HepG2 (cell line): Measurements from ENCODE around the gene ZNF32. TPM values are rescaled to one million over a fixed set of nuclear protein-coding genes. Genes with fewer than 3 reads are reported as not detected.
A peak's percentile ranks its signal among the peaks of the same experiment; 100 is the strongest.

Experiments
- ARNT2 ChIP-seq: sonication (generic); formaldehyde crosslinking; IDR thresholded peaks from 2 replicates; pipeline ENCODE4 v1.8.0; 2022; ENCODE audit warnings: mild to moderate bottlenecking, low read depth, missing genetic modification reagents, moderate library complexity
- DR1 ChIP-seq: sonication (generic); formaldehyde crosslinking; IDR thresholded peaks from 2 replicates; pipeline ENCODE4 v1.8.0; 2021; ENCODE audit warnings: mild to moderate bottlenecking, missing genetic modification reagents, inconsistent platforms
- FOXA3 ChIP-seq: IDR thresholded peaks from 2 replicates; pipeline ENCODE4 v1.6.1; 2016; ENCODE audit warnings: missing genetic modification reagents, missing compliant biosample characterization
- JARID2 ChIP-seq: sonication (generic); formaldehyde crosslinking; IDR thresholded peaks from 2 replicates; pipeline ENCODE4 v1.8.1; 2023; ENCODE audit warnings: missing genetic modification reagents, inconsistent platforms; ENCODE audit not compliant: insufficient replicate concordance
- KDM5B ChIP-seq: sonication (generic); formaldehyde crosslinking; IDR thresholded peaks from 2 replicates; pipeline ENCODE4 v1.4.0; 2020; ENCODE audit warnings: missing genetic modification reagents, mild to moderate bottlenecking, borderline replicate concordance
- MXD1 ChIP-seq: sonication (generic); formaldehyde crosslinking; IDR thresholded peaks from 2 replicates; pipeline ENCODE4 v1.4.0; 2020; ENCODE audit warnings: mild to moderate bottlenecking, missing genetic modification reagents
- MYC ChIP-seq: sonication (generic); formaldehyde crosslinking; IDR thresholded peaks from 2 replicates; pipeline ENCODE4 v1.9.0; 2021; ENCODE audit warnings: missing genetic modification reagents, borderline replicate concordance
- NFRKB ChIP-seq: fragments of 450-650 bp; IDR thresholded peaks from 2 replicates; pipeline ENCODE4 v1.6.1; 2017
- PPARG ChIP-seq: conservative IDR thresholded peaks from 2 replicates; pipeline ENCODE4 v1.6.1; 2016; ENCODE audit warnings: missing biosample characterization, missing genetic modification reagents
- RAD21 ChIP-seq: fragments of 450-650 bp; formaldehyde crosslinking; IDR thresholded peaks from 2 replicates; pipeline ENCODE4 v1.5.0; 2020; ENCODE audit warnings: mild to moderate bottlenecking
- TSC22D2 ChIP-seq: sonication (generic); formaldehyde crosslinking; IDR thresholded peaks from 2 replicates; pipeline ENCODE4 v1.5.1; 2020; ENCODE audit warnings: missing genetic modification reagents, mild to moderate bottlenecking, borderline replicate concordance
- YY1 ChIP-seq: IDR thresholded peaks from 2 replicates; pipeline ENCODE4 v1.6.1; 2011; ENCODE audit warnings: low read length, low read depth, moderate library complexity, mild to moderate bottlenecking; ENCODE audit not compliant: insufficient read depth, insufficient replicate concordance
- ZNF224 ChIP-seq: sonication (generic); formaldehyde crosslinking; IDR thresholded peaks from 2 replicates; pipeline ENCODE4 v1.5.0; 2020; ENCODE audit warnings: mild to moderate bottlenecking, missing genetic modification reagents
- ZNF577 ChIP-seq: sonication (generic); formaldehyde crosslinking; IDR thresholded peaks from 2 replicates; pipeline ENCODE4 v1.4.0; 2020; ENCODE audit warnings: mild to moderate bottlenecking, low read depth, missing genetic modification reagents, borderline replicate concordance
- ZNF615 ChIP-seq: sonication (generic); formaldehyde crosslinking; IDR thresholded peaks from 2 replicates; pipeline ENCODE4 v1.5.0; 2020; ENCODE audit warnings: mild to moderate bottlenecking, missing genetic modification reagents, borderline replicate concordance
- ZNF747 ChIP-seq: sonication (generic); formaldehyde crosslinking; IDR thresholded peaks from 2 replicates; pipeline ENCODE4 v1.8.1; 2023; ENCODE audit warnings: missing genetic modification reagents, mild to moderate bottlenecking, borderline replicate concordance
- polyA plus RNA-seq, 8 experiments: library from polyadenylated mRNA; depleted of rRNA in 3 of 8; stranded (reverse) in 7 of 8; unstranded in 1 of 8; fragments of >200 nt; fragmentation: Illumina TruSeq in 4 of 8; extraction: Trizol in 4 of 8; gene quantifications; 2 replicates each; pipeline versions ENCODE4 v1.2.1 to v1.2.3, GENCODE V29; 2011 to 2016; ENCODE audit warnings: low read depth in 4 of 8, missing spikeins in 1 of 8, mixed read lengths in 1 of 8; ENCODE audit not compliant: insufficient read depth in 1 of 8
- total RNA-seq, 5 experiments: library from RNA; depleted of rRNA; stranded (reverse); fragments of >200 nt; fragmentation: Illumina TruSeq; extraction: Trizol; gene quantifications; 2 replicates each; pipeline ENCODE4 v1.2.3, GENCODE V29; 2016; ENCODE audit warnings: low read depth in 1 of 5
- TF ChIP-seq, protein P1 (sequence below): sonication (generic); formaldehyde crosslinking; IDR thresholded peaks from 2 replicates; pipeline ENCODE4 v1.4.0; 2020; ENCODE audit warnings: mild to moderate bottlenecking, missing genetic modification reagents
- TF ChIP-seq, protein P2 (sequence below): sonication (generic); formaldehyde crosslinking; conservative IDR thresholded peaks from 2 replicates; pipeline ENCODE4 v1.8.0; 2022; ENCODE audit warnings: mild to moderate bottlenecking, moderate library complexity, missing genetic modification reagents
- TF ChIP-seq, protein P3 (sequence below): sonication (generic); formaldehyde crosslinking; conservative IDR thresholded peaks from 2 replicates; pipeline ENCODE4 v1.8.0; 2022; ENCODE audit warnings: missing genetic modification reagents
- TF ChIP-seq, protein P4 (sequence below): IDR thresholded peaks from 2 replicates; pipeline ENCODE4 v1.6.1; 2016; ENCODE audit warnings: low read depth

The ZNF32 gene
- total and polyA plus RNA-seq, 2 of the 13 experiments (the other 11 are each of a cell fraction or from before 2014, with no cell fraction given), result 12.5 to 16.9 TPM

DNA sequence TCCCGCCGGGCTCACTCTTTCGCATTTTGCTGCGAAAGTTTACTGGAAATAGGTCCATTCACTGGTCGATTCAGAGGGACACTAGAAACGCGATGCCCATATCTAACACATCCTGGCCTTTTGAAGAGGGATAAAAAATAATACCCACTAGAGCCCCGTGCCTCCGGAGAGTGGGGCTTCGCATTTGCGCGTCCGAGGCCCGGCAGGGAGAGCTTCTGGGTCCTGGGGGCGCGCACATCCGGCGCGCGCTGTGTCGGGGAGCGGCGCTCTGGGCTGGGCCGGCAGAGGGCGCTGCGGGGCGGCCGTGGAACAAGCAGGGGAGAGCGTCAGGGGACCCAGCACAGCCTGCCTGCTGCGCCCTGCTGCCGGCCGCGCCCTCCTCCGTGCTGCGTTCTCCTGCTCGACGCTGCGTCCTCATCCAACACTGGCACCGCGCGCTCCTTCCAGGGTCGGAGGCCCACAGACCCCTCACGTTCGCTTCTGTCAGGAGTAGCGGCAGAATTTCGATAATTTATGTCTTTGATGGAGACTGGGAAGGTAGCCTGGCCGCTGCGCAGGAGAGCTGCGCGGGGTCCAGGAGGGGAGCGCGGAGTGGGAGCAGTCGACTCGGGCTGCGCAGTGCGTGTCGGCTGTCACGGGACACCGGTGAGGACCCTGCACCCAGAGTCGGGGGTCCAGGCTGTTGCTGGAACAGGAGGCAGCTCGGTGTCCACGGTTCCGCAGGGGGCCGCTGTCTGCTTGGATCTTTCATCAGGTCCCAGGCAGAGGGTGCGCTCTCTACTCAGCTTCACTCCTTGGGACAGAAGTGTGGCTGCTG, 41.5 kb upstream of the ZNF32 start (continued):
- TF ChIP-seq, protein P1, sequence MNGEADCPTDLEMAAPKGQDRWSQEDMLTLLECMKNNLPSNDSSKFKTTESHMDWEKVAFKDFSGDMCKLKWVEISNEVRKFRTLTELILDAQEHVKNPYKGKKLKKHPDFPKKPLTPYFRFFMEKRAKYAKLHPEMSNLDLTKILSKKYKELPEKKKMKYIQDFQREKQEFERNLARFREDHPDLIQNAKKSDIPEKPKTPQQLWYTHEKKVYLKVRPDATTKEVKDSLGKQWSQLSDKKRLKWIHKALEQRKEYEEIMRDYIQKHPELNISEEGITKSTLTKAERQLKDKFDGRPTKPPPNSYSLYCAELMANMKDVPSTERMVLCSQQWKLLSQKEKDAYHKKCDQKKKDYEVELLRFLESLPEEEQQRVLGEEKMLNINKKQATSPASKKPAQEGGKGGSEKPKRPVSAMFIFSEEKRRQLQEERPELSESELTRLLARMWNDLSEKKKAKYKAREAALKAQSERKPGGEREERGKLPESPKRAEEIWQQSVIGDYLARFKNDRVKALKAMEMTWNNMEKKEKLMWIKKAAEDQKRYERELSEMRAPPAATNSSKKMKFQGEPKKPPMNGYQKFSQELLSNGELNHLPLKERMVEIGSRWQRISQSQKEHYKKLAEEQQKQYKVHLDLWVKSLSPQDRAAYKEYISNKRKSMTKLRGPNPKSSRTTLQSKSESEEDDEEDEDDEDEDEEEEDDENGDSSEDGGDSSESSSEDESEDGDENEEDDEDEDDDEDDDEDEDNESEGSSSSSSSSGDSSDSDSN, result peak; percentile 16; the same call in 1 of the 2 replicates
- TF ChIP-seq, protein P2, sequence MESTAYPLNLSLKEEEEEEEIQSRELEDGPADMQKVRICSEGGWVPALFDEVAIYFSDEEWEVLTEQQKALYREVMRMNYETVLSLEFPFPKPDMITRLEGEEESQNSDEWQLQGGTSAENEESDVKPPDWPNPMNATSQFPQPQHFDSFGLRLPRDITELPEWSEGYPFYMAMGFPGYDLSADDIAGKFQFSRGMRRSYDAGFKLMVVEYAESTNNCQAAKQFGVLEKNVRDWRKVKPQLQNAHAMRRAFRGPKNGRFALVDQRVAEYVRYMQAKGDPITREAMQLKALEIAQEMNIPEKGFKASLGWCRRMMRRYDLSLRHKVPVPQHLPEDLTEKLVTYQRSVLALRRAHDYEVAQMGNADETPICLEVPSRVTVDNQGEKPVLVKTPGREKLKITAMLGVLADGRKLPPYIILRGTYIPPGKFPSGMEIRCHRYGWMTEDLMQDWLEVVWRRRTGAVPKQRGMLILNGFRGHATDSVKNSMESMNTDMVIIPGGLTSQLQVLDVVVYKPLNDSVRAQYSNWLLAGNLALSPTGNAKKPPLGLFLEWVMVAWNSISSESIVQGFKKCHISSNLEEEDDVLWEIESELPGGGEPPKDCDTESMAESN (CRISPR knock-in tag), result 0 out of 2 replicates have a peak, but pooled peaks have one; percentile 48
- no peak for TF ChIP-seq JARID2 (CRISPR knock-in tag)
- TF ChIP-seq, protein P3, sequence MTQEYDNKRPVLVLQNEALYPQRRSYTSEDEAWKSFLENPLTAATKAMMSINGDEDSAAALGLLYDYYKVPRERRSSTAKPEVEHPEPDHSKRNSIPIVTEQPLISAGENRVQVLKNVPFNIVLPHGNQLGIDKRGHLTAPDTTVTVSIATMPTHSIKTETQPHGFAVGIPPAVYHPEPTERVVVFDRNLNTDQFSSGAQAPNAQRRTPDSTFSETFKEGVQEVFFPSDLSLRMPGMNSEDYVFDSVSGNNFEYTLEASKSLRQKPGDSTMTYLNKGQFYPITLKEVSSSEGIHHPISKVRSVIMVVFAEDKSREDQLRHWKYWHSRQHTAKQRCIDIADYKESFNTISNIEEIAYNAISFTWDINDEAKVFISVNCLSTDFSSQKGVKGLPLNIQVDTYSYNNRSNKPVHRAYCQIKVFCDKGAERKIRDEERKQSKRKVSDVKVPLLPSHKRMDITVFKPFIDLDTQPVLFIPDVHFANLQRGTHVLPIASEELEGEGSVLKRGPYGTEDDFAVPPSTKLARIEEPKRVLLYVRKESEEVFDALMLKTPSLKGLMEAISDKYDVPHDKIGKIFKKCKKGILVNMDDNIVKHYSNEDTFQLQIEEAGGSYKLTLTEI (CRISPR knock-in tag), result no peak
- TF ChIP-seq NFRKB, result no peak
- TF ChIP-seq MYC (CRISPR knock-in tag), result 0 out of 2 replicates have a peak, but pooled peaks have one; percentile 23
- 0 out of 2 replicates have a peak, but pooled peaks have one; percentile 47 for TF ChIP-seq DR1 (CRISPR knock-in tag)
- TF ChIP-seq ZNF224 (CRISPR knock-in tag), result no peak
- no peak for TF ChIP-seq PPARG (CRISPR knock-in tag)
- no peak for TF ChIP-seq ZNF577
- no peak for TF ChIP-seq FOXA3 (CRISPR knock-in tag)
- TF ChIP-seq ARNT2 (CRISPR knock-in tag), result no peak
- peak; percentile 92 for TF ChIP-seq RAD21 (CRISPR knock-in tag)
- 0 out of 2 replicates have a peak, but pooled peaks have one; percentile 21 for TF ChIP-seq ZNF747 (CRISPR knock-in tag)
- TF ChIP-seq TSC22D2 (CRISPR knock-in tag), result no peak; the same call in 1 of the 2 replicates
- 0 out of 2 replicates have a peak, but pooled peaks have one; percentile 47 for TF ChIP-seq MXD1 (CRISPR knock-in tag)
- TF ChIP-seq, protein P4, sequence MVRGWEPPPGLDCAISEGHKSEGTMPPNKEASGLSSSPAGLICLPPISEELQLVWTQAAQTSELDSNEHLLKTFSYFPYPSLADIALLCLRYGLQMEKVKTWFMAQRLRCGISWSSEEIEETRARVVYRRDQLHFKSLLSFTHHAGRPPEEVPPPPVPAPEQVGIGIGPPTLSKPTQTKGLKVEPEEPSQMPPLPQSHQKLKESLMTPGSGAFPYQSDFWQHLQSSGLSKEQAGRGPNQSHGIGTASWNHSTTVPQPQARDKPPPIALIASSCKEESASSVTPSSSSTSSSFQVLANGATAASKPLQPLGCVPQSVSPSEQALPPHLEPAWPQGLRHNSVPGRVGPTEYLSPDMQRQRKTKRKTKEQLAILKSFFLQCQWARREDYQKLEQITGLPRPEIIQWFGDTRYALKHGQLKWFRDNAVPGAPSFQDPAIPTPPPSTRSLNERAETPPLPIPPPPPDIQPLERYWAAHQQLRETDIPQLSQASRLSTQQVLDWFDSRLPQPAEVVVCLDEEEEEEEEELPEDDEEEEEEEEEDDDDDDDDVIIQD (CRISPR knock-in tag), result no peak
- TF ChIP-seq KDM5B (CRISPR knock-in tag), result 0 out of 2 replicates have a peak, but pooled peaks have one; percentile 30
- no peak for TF ChIP-seq ZNF615 (CRISPR knock-in tag)
- peak; percentile 49 for TF ChIP-seq YY1
